ENCODE data around the gene COMP.

Gene COMP

DNA sequence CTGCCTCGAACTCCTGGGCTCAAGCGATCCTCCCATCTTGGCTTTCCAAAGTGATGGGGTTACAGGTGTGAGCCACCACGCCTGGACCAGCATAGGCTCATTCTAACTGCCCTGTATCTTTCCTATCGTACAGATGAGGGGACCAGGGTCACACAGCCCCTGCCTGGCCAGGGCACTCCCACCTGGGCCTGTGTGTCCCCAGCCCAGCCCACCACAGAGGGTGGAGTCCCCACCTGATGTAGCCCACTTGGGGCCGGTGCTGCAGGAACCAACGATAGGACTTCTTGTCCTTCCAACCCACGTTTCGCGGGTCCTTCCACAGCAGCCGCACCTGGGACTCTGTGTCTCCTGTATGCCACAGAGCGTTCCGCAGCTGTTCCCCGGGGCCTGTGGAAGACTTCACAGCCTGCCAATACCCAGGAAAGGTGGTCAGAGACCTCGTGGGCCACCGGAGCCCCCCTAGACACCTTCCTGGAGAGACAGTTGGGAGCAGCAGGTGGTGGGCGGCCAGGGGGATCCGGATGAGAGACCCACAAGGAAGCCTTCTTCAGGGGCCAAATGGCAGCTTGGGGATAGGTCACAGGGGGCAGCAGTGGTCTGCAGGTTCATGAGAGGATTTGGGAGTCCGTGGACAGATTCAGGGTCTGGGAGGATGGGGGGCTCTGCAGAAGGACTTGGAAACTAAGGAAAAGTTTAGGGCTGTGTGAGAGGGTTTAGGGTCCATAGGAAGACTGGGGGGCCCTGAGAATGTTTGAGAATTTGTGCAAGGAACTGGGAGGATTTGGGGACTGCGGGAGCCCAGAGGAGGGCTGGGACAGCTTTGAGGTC, 6.9 kb downstream of the COMP start:
- no peak for DNase-seq (ENCODE audit: low read depth in 1 of 2, low spot score in 1 of 2)

DNA sequence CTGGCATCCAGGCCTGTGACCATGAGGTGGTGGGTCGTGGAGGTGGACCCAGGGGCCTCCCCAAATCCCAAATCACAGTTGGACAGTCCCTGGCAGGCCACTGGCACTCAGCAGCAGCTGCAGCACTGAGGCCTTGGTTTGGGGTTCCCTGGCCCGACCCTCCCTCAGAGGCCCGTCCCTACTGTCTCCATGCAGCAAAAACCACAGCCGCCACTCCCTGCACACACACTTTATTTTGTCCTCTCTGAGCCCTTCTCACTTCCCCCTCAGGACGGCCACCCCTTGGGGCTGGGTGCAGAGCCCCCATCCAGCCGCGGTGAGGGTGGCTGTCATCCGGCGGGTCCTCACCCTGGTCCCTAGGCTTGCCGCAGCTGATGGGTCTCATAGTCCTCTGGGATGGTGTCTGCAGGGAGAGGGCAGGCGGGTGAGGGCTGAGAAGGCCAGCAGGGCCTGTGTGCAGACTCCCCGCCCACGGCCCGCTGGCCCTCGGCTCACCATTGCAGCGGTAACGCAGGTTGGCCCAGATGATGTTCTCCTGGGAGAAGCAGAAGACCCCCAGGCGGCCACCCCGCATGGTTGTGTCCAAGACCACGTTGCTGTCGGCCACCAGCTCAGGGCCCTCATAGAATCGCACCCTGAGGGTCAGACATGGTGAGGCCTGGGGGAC, 8.4 kb downstream of the COMP start:
- no peak for DNase-seq (ENCODE audit: low read depth in 1 of 2, low spot score in 1 of 2)

DNA sequence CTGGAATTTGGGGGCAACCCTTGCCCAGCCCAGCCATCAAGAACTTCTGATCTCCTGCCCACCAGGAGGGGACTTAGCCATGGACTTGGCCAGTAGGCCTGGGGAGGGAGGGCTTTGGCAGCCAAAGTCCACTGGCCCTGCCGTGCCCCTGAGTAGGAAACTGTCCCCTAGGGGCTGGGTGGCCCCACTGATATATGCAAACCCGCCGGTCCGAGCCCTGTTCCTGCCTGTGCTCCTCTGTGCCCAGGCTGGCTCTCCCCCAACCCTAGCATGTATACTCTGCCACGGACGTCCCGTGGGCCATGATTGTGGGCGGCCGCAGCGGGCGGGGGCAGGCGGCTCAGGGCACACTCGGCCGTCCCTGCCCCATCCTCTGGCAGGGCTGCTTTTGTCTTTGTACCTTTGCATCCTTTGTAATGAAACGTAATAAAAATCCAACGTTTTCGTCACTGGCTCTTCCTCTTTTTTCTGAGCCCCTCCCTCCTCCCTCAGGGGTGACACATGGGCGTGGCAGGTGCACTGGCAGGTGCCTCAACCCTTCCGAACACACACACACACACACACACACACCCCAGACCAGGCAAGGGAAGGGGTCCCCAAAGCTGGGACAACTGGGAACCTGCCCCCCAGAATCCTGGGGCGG, 9.1 kb downstream of the COMP start:
- no peak for DNase-seq (ENCODE audit: low read depth in 1 of 2, low spot score in 1 of 2)

DNA sequence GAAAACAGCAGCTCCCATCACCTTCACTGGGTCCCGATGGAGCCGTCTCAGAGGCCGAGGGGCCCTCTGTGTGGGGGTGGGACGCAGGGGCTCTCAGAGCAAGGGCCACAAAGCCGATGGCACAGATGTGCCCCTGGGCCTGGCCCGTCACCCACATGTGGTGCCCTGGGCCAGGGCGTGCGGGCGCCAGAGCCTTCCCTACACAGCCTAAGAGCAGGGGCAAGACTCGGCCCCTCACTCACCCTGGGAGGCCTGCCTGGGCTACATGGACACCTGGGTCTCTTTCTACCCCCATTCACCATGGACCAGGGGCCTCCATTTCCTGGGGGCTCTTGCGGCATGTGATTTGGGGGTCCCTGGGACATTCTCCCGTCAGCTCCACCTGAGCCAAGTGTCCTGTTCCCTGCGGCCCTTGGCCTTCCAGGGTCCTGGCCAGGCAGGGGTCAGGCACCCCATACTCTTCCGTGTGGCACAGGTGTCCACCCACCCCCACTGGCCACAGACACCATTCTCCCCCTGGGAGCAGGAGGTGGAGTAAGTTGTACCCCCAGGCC, 10.0 kb downstream of the COMP start:
- DNase-seq (ENCODE audit: low read depth in 1 of 2, low spot score in 1 of 2) = no peak

DNA sequence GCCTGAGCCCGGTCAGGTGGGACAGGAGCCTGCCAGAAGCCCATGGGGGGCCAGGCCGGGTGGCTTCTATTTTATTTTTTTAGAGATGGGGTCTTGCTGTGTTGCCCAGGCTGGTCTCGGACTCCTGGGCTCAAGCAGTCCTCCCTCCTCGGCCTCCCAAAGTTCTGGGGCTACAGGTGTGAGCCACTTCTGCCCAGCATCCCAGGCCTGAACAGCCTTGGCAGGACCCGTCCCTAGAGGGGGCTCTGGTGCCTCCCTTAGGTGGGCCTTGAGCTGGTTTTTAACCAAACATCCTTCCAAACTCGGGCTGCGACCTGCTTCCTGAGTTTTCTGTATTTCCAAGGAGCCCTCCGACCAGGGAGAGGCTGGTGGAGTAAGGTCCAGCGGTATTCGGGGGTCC, 10.5 kb downstream of the COMP start:
- DNase-seq (ENCODE audit: low read depth in 1 of 2, low spot score in 1 of 2) = no peak

DNA sequence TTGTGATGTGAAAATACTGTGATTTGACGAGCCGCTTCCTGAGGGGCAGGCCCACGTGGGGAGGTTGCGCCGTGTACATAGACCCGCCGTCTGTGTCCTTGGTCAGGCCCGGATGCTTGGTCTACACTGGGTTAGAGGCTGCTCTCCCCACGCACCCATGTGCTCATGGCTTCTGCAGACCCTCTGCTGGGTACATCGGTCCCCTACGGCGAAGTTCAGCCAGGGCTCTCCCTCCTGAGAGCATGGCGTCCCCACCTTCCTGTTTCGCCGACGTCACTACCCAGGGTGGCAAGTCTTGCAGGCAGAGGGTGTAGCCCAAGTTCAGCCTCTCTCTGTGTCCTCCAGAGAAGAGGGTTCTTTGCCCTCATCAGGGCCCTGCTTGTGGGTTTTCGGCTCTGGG, 11.0 kb downstream of the COMP start:
- DNase-seq (ENCODE audit: low read depth in 1 of 2, low spot score in 1 of 2) = no peak

DNA sequence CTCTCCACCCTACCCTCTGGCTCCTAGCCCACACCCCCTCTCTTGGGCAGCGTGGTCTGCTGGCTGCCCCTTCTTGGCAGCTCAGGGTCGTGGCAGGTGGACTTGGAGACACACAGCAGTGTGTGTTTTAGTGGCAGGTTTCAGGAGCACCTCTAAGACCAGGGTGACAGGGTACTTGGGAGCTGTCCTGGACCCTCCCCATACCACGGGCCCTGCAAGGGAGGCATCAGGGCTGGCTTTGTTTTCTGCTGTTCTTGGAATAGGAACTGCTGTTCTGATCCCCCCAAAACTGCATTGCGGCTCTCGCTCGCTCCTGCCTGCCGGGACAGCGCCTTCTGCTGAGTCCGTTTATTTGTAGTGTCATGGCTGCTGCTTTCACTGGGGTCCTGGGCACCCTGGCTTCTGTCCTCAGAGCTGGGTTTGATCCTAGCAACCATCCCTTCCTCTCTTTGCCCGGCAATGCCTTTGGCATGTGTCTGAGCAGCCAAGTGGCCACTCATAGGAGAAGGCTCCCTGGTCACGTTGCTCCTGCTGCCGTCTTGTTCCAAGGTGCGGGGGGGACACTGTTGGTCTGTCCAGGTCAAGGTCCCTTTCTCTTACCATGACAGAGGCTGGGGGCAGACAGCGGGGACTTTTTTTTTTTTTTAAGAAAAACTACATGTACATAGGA, 12.1 kb downstream of the COMP start:
- no peak for DNase-seq (ENCODE audit: low read depth in 1 of 2, low spot score in 1 of 2)

DNA sequence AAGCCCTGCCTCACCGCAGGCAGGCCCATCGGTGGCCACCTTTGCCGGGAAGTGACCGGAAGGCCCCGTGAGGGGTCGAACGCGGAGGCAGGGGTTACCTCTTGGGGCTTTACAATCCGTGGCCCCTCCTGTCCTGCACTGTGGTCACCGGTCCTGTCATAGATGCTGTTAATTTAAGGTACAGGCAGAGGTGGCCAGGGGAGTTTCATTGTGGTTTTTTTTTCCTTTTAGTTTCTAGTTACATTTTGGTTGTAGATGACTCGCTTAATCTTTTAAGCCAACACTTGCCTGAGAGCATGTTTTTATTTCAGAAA, 13.1 kb downstream of the COMP start:
- DNase-seq (ENCODE audit: low read depth in 1 of 2, low spot score in 1 of 2) = no peak

DNA sequence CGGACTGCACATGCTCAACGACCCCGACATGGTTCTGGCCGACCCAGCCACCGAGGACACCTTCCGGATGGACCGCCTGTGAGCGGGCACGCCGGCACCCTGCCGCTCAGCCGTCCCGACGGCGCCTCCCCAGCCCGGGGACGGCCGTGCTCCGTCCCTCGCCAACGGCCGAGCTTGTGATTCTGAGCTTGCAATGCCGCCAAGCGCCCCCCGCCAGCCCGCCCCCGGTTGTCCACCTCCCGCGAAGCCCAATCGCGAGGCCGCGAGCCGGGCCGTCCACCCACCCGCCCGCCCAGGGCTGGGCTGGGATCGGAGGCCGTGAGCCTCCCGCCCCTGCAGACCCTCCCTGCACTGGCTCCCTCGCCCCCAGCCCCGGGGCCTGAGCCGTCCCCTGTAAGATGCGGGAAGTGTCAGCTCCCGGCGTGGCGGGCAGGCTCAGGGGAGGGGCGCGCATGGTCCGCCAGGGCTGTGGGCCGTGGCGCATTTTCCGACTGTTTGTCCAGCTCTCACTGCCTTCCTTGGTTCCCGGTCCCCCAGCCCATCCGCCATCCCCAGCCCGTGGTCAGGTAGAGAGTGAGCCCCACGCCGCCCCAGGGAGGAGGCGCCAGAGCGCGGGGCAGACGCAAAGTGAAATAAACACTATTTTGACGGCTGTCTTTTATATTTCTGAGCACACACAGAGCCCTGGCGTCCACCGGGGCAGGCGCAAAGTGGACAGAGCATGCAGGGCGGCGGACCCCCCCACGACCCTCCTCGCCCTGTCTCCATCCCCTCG, 13.6 kb downstream of the COMP start:
- DNase-seq (ENCODE audit: low read depth in 1 of 2, low spot score in 1 of 2) = no peak

DNA sequence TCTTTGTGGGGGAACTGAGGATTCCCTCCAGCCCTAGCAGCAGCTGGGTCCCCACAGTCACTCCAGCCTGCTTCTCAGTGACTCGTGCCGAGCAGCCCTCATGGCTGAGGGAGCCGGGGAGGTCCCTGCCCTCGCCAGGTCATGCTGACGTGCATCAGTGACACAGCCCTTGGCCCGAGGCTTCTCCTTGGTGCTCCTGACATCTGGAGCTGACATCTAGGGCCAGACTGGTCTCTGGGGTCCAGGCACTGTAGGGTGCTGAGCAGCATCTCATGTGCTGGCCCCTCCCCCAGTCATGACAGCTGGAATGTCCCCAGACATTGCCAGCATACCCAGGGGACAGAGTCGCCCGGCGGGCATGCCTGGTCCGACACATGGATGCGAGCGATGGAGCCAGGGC, 14.4 kb downstream of the COMP start:
- no peak for DNase-seq (ENCODE audit: low read depth in 1 of 2, low spot score in 1 of 2)

DNA sequence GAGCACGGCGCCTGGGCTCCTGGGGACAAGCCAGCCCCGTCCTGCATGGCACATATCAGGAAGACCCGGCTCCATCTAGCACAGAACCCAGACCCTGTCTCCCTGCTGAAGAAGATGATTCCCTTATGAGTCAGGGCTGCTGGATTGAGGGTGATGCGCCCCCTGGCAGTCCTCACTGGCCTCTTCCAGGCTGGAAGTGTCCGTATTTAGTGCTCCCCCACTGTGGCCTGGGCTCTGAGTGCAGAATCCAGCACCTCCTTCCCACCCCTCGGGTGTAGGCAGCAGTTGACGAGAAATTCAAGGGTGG, 14.9 kb downstream of the COMP start:
- no peak for DNase-seq (ENCODE audit: low read depth in 1 of 2, low spot score in 1 of 2)

DNA sequence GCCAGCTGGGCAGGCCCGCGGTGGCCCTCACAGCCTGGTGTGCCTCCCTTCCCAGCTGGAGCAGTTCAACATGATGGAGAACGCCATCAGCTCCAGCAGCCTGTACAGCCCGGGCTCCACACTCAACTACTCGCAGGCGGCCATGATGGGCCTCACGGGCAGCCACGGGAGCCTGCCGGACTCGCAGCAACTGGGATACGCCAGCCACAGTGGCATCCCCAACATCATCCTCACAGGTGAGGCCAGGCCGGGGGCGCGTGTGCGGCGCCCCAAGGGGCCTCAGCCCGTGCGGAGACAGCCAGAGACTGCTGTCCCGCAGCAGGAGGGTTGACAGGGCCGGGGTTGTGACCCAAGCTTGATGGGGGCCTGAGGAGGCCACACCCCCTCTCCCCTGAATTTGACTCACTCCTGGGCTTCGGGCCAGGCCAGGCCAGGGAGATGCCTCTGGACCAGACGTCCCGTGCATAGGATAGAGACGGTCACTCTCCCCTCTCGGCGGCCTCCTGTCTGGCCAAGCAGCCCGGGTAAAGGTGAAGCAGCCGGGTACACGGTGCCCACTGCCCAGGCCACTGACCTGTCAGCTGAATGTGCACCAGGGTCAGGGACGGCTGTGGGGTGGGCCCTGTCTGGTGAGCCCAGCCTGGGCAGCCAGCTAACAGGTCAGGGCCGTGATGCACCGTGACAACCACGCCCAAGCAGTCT, 15.4 kb downstream of the COMP start:
- no peak for DNase-seq (ENCODE audit: low read depth in 1 of 2, low spot score in 1 of 2)

DNA sequence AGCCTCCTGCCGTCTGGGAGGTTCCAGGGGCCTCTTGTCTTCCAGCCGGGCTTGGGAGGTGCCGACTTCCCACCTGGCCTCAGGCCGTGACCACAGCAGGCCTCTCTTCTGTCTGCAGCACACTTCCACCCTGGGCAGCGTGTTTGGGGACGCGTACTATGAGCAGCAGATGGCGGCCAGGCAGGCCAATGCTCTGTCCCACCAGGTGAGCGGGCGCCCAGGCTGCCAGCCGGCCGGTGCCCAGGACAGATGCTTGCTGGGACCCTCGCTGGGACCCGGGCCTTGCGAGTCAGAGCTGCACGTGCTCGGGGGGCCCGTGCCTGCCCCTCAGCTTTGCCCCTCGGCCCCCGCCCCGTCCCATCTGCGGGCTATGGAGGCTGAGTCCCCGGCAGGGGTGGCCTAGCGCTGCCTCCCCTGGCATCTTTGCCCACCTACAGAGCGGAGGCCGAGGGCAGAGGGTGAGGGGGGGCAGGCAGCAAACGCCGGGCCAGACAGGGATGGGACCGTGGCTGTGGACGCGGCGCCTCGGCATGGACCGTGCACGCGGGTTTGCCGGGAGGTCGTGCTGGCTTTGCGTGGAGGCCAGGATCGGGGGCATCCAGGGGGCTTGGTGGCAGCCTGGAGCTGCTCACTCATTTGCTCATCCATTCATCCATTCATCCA, 16.2 kb downstream of the COMP start:
- no peak for DNase-seq (ENCODE audit: low read depth in 1 of 2, low spot score in 1 of 2)

DNA sequence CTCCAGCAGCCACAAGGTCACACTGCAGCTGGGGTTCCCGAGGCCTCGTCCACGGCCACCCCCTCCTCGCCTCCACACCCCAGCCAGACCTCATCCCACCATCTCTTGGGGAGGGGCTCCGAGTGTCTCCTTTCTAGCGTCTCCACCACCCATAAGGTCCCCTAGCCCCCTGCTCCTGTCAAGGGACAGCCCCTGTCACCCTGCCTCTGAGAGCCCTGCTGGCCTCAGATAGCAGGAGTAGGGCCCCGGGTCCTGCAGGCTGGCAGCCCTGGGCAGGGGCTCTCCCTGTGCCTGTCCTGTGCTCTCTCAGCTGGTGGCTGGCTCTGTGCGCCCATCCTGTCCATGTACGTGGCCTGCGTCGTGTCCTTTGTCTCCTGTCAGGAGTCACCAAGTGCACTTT, 17.0 kb downstream of the COMP start:
- no peak for DNase-seq (ENCODE audit: low read depth in 1 of 2, low spot score in 1 of 2)

DNA sequence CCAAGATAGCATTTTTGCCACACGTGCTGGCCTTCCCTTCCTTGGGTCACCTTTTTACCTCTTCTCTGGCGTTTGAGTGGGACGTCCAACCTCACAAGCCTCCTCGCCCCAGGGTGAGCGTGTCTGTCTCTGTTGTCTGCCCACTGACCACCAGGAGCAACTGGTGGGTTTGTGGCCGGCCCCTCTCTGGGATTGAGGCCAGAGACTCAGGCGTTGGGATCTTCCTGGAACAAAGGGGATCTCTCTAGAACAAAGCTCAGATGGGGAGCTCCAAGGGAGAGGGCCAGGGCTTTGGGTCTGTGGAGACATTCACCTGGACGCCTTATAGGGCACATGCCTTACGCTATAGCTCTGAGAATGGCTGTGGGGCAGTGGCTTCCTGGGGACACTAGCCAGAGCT, 17.4 kb downstream of the COMP start:
- no peak for DNase-seq (ENCODE audit: low read depth in 1 of 2, low spot score in 1 of 2)

DNA sequence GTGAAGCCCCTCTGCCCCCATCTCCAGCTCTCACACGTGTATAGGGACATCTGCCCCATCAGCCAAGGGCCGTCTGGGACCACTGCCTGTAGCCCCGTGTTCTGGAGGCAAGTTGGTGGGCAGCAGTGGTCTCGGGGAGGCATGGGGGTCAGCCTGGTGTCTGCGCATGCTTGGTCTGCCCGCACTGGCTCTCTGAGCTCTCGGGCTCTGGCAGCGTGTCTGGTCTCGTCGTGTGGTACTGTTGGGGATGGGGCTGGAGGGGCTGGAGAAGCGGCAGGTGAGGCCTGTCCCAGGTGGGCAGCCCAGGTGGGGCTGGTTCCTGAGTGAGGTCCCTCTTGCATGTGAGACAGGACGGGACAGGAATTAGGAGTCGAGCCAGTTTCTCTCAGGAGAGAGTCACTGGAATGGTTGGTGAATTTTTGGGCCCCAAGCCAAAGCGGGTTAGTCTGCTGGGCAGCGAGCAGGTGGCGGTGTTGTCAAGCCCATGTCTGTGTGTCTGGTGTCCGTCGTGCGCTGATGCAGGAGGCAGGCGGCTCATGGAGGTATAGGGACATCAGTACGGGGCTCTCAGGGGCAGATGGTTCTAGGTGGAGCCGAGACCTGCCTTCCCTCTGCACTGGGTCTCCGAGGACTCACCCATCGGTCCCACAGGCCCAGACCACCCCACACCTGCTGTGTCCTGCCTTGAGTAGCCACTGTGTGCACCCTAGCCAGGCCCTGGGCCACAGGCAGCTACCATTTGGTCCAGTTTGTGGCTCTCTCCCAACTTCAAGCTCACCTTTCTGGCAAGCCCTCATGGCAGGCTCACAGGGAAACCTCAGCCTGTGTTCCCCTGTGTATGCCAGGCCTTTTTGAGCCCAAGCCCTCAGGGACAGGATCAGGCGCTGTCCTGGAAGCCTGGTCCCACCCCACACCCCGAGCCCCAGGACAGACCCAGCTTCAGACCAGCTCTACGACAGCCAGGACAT, 18.2 kb downstream of the COMP start:
- DNase-seq (ENCODE audit: low read depth in 1 of 2, low spot score in 1 of 2) = no peak

DNA sequence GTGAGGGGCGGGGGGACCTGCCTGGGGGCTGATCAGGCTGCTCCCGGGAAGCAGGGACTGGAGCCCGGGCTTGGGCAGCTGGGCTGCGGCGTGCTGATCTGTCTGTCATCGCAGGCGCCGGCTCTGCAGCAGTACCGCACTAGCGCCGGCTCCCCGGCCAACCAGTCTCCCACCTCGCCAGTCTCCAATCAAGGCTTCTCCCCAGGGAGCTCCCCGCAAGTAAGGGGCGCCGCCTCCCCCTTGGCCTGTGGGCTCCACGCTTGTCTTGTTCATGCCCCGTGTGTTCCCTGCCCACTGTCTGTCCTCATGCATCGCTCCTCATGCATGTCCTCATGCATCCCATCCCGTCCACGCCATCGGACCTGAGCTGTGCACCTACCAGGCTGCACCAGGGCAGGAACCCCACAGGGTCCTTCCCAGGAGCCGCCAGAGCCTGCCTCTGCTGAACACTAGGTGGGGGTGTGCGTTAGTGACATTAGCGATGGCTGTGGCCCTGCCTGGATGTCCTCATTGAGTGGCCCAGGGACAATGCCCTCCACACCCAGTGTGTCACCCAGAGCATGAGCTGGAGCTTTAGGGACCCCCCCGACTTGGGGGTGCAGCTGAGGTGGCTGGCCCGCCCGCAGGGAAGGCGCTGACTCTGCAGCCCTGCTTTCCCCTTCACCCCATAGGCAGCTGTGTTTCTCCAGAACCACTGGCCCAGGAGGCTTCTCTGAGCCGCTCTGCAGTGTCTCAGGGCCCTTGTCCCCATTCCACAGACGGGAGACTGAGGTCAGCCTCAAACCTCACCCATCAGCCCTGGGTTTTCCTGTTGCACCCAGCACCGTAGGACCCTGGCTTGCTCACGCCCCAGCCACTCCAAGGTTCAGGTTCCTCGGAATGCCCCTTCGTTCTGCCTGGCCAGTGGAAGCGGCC, 19.5 kb downstream of the COMP start:
- no peak for DNase-seq (ENCODE audit: low read depth in 1 of 2, low spot score in 1 of 2)
